Vagina (tissue), 2 donors: Measurements from ENCODE around the gene NUP88. TPM values are rescaled to one million over a fixed set of nuclear protein-coding genes. Genes with fewer than 3 reads are reported as not detected.

Source experiments
- DNase-seq, 2 donors: peaks; one replicate each; pipeline ENCODE4 v3.0.0-alpha.2; 2017; ENCODE audit errors: extremely low spot score in 2 of 2
- H3K27ac ChIP-seq: fragments of 200-600 bp; sonication (generic); one replicate; pipeline ENCODE4 v1.5.1; 2019
- H3K27me3 ChIP-seq: fragments of 200-600 bp; sonication (generic); one replicate; pipeline ENCODE4 v1.5.1; 2019
- H3K36me3 ChIP-seq, 2 donors: fragments of 200-600 bp; sonication (generic); one replicate each; pipeline ENCODE4 v1.5.1; 2017 to 2019
- H3K4me1 ChIP-seq: fragments of 200-600 bp; sonication (generic); one replicate; pipeline ENCODE4 v1.5.1; 2019
- H3K4me3 ChIP-seq, 2 donors: fragments of 200-600 bp; sonication (generic); 1 replicate in 1 of 2; 2 replicates in 1 of 2; pipeline ENCODE4 v1.5.1; 2016 to 2019
- H3K9me3 ChIP-seq: fragments of 200-600 bp; sonication (generic); one replicate; pipeline ENCODE4 v1.5.1; 2019
- CTCF ChIP-seq, 3 experiments: fragments of 450-650 bp in 2 of 3; fragments of 200-600 bp in 1 of 3; sonication (generic) in 1 of 3; IDR thresholded peaks; one replicate each; pipeline ENCODE4 v1.5.1; 2017 to 2019; ENCODE audit warnings: antibody characterized with exemption in 3 of 3, mild to moderate bottlenecking in 2 of 3, moderate library complexity in 2 of 3
- POLR2A ChIP-seq, 2 donors: fragments of 450-650 bp; IDR thresholded peaks; one replicate each; pipeline ENCODE4 v1.6.1; 2017; ENCODE audit warnings: antibody characterized with exemption in 2 of 2, mild to moderate bottlenecking in 2 of 2, moderate library complexity in 2 of 2
- POLR2AphosphoS5 ChIP-seq, 2 donors: sonication (generic); formaldehyde crosslinking; IDR thresholded peaks; one replicate each; pipeline ENCODE4 v1.9.0; 2017; ENCODE audit warnings: antibody characterized with exemption in 2 of 2, mild to moderate bottlenecking in 2 of 2, low read depth in 1 of 2; ENCODE audit not compliant: insufficient read depth in 1 of 2
- intact Hi-C: fragments of 100-400 bp; cut with DNase I; formaldehyde crosslinking; loops from one replicate; pipeline ENCODE4 v1.15.1; 2023
- total RNA-seq: library from RNA; depleted of rRNA; stranded (reverse); fragments of >200 nt; gene quantifications from one replicate; pipeline ENCODE4 v1.2.3, GENCODE V29; 2016

The NUP88 gene
- total RNA-seq, 1 donor from 2014 or later: 72.2 TPM

- Histone ChIP-seq H3K4me3 (no peak overlapping the region), H3K4me1 (no peaks in the 10 kb centered on the region), H3K27me3 (no peaks in the 10 kb centered on the region), H3K36me3 (peaks cover 3 to 96% of the 10 kb centered on the region in 2 donors), H3K27ac (no peak overlapping the region), H3K9me3 (no peaks in the 10 kb centered on the region)
- DNase-seq: no peak
- intact Hi-C loops: no loop called here
- TF ChIP-seq POLR2A (IDR thresholded peaks at IDR 0.05) (no peak), CTCF (IDR thresholded peaks at IDR 0.05) (no peak), POLR2AphosphoS5 (IDR thresholded peaks at IDR 0.05; ENCODE audit: insufficient read depth in 1 of 2, low read depth in 1 of 2) (no peak)
Measured at GRCh38 chr17:5430413-5430999, 11.0 kb upstream of the NUP88 start.

GRCh38 chr17:5429191-5429887 is 9.9 kb upstream of the NUP88 start:
- no peak overlapping the region for H3K4me3 ChIP-seq
- TF ChIP-seq POLR2AphosphoS5 (IDR thresholded peaks at IDR 0.05; ENCODE audit: insufficient read depth in 1 of 2, low read depth in 1 of 2): no peak
- TF ChIP-seq POLR2A (IDR thresholded peaks at IDR 0.05): no peak
- no peak for TF ChIP-seq CTCF (IDR thresholded peaks at IDR 0.05)
- peaks cover 3 to 93% of the 10 kb centered on the region in 2 donors for H3K36me3 ChIP-seq
- H3K27ac ChIP-seq: no peak overlapping the region
- no peak for DNase-seq
- intact Hi-C loops: no loop called here
- H3K27me3 ChIP-seq: no peaks in the 10 kb centered on the region
- no peaks in the 10 kb centered on the region for H3K4me1 ChIP-seq
- H3K9me3 ChIP-seq: no peaks in the 10 kb centered on the region

GRCh38 chr17:5425826-5426225 is 6.4 kb upstream of the NUP88 start:
- intact Hi-C loops: no loop called here

GRCh38 chr17:5424909-5425308 is 5.4 kb upstream of the NUP88 start:
- H3K4me1 ChIP-seq: peaks cover 12% of the 10 kb centered on the region
- H3K27me3 ChIP-seq: no peaks in the 10 kb centered on the region
- no peak overlapping the region for H3K4me3 ChIP-seq
- H3K27ac ChIP-seq: no peak overlapping the region
- TF ChIP-seq POLR2A (IDR thresholded peaks at IDR 0.05) (no peak), POLR2AphosphoS5 (IDR thresholded peaks at IDR 0.05; ENCODE audit: insufficient read depth in 1 of 2, low read depth in 1 of 2) (no peak), CTCF (IDR thresholded peaks at IDR 0.05) (no peak)
- no peak for DNase-seq
- H3K9me3 ChIP-seq: no peaks in the 10 kb centered on the region
- H3K36me3 ChIP-seq: peaks cover 0 to 64% of the 10 kb centered on the region in 2 donors
- intact Hi-C loops: no loop called here

More at GRCh38 chr17:5425826-5426225, 6.4 kb upstream of the NUP88 start:
- DNase-seq: no peak
- H3K4me1 ChIP-seq: peaks cover 7% of the 10 kb centered on the region
- no peak overlapping the region for H3K4me3 ChIP-seq
- H3K9me3 ChIP-seq: no peaks in the 10 kb centered on the region
- no peak overlapping the region for H3K27ac ChIP-seq
- peaks cover 0 to 74% of the 10 kb centered on the region in 2 donors for H3K36me3 ChIP-seq
- TF ChIP-seq POLR2A (IDR thresholded peaks at IDR 0.05) (no peak), POLR2AphosphoS5 (IDR thresholded peaks at IDR 0.05; ENCODE audit: insufficient read depth in 1 of 2, low read depth in 1 of 2) (no peak), CTCF (IDR thresholded peaks at IDR 0.05) (no peak)
- no peaks in the 10 kb centered on the region for H3K27me3 ChIP-seq

GRCh38 chr17:5422505-5422904 is 3.0 kb upstream of the NUP88 start:
- no peaks in the 10 kb centered on the region for H3K27me3 ChIP-seq
- H3K9me3 ChIP-seq: no peaks in the 10 kb centered on the region
- no peak for TF ChIP-seq CTCF (IDR thresholded peaks at IDR 0.05)
- TF ChIP-seq POLR2A (IDR thresholded peaks at IDR 0.05): no peak
- TF ChIP-seq POLR2AphosphoS5 (IDR thresholded peaks at IDR 0.05; ENCODE audit: insufficient read depth in 1 of 2, low read depth in 1 of 2): no peak
- no peak overlapping the region for H3K4me3 ChIP-seq
- no peak for DNase-seq
- intact Hi-C loops: no loop called here
- peaks cover 0 to 42% of the 10 kb centered on the region in 2 donors for H3K36me3 ChIP-seq
- H3K4me1 ChIP-seq: peaks cover 25% of the 10 kb centered on the region
- no peak overlapping the region for H3K27ac ChIP-seq
